CD14-positive monocyte (primary cell): ENCODE data around the gene SEC24D. TPM values are rescaled to one million over a fixed set of nuclear protein-coding genes. Genes with fewer than 3 reads are reported as not detected.
A peak's percentile ranks its signal among the peaks of the same experiment; 100 is the strongest.

Source experiments
- DNase-seq, 3 donors: peaks; one replicate each; pipeline ENCODE4 v3.0.0-alpha.2; 2011 to 2022
- H2AFZ ChIP-seq: 2 replicates; pipeline ENCODE4 v1.6.0; 2012; ENCODE audit warnings: mild to moderate bottlenecking, low read depth, low read length, inconsistent platforms; ENCODE audit not compliant: insufficient read depth, poor library complexity, severe bottlenecking
- H3K27ac ChIP-seq, 2 donors: 1 replicate in 1 of 2; 2 replicates in 1 of 2; pipeline ENCODE4 v1.5.1; 2012 to 2013; ENCODE audit warnings: low read length in 2 of 2, control low read depth in 1 of 2, inconsistent platforms in 1 of 2, low read depth in 1 of 2, mild to moderate bottlenecking in 1 of 2
- H3K27me3 ChIP-seq, 2 donors: one replicate each; pipeline versions ENCODE4 v1.6.0 to v1.6.1; 2011 to 2013; ENCODE audit warnings: low read length in 2 of 2; ENCODE audit not compliant: control insufficient read depth in 2 of 2, insufficient read depth in 2 of 2
- H3K36me3 ChIP-seq, 2 donors: replicated peaks in 1 of 2; 1 replicate in 1 of 2; 2 replicates in 1 of 2; pipeline versions ENCODE4 v1.5.1 to v1.6.1; 2012 to 2013; ENCODE audit warnings: low read length in 2 of 2, control low read depth in 1 of 2, inconsistent platforms in 1 of 2, mild to moderate bottlenecking in 1 of 2; ENCODE audit not compliant: insufficient read depth in 2 of 2, control insufficient read depth in 1 of 2
- H3K4me1 ChIP-seq, 2 donors: 1 replicate in 1 of 2; 2 replicates in 1 of 2; pipeline versions ENCODE4 v1.5.1 to v1.6.1; 2012 to 2013; ENCODE audit warnings: low read length in 2 of 2, control low read depth in 1 of 2, inconsistent platforms in 1 of 2, mild to moderate bottlenecking in 1 of 2, moderate library complexity in 1 of 2; ENCODE audit not compliant: insufficient read depth in 2 of 2, control insufficient read depth in 1 of 2
- H3K4me2 ChIP-seq: replicated peaks from 2 replicates; pipeline ENCODE3; 2012; ENCODE audit warnings: low read length, moderate library complexity, mild to moderate bottlenecking; ENCODE audit not compliant: poor library complexity, severe bottlenecking; ENCODE audit errors: extremely low read depth
- H3K4me3 ChIP-seq, 3 experiments: fragments of 200-600 bp in 1 of 3; sonication (generic) in 1 of 3; replicated peaks in 1 of 3; 1 replicate in 2 of 3; 2 replicates in 1 of 3; pipeline ENCODE4 v1.5.1; 2011 to 2013; ENCODE audit warnings: low read length in 3 of 3, mild to moderate bottlenecking in 3 of 3, control low read depth in 2 of 3, low read depth in 2 of 3, inconsistent platforms in 1 of 3, moderate library complexity in 1 of 3
- H3K79me2 ChIP-seq: 2 replicates; pipeline ENCODE4 v1.6.0; 2012; ENCODE audit warnings: mild to moderate bottlenecking, control low read depth, inconsistent platforms, low read length, moderate library complexity; ENCODE audit not compliant: insufficient read depth
- H3K9ac ChIP-seq: 2 replicates; pipeline ENCODE4 v1.6.0; 2017; ENCODE audit warnings: low read length, mild to moderate bottlenecking; ENCODE audit not compliant: insufficient read depth, poor library complexity, severe bottlenecking
- H3K9me3 ChIP-seq, 2 donors: replicated peaks in 1 of 2; 1 replicate in 1 of 2; 2 replicates in 1 of 2; pipeline versions ENCODE4 v1.5.1 to v1.6.1; 2012 to 2013; ENCODE audit warnings: low read length in 2 of 2, control low read depth in 1 of 2; ENCODE audit not compliant: control insufficient read depth in 1 of 2, insufficient read depth in 1 of 2
- H4K20me1 ChIP-seq: 2 replicates; pipeline ENCODE4 v1.6.0; 2012; ENCODE audit warnings: mild to moderate bottlenecking, low read length, control low read depth, moderate library complexity; ENCODE audit not compliant: insufficient read depth
- H3K27ac Mint-ChIP-seq, 7 donors: one replicate each; pipeline ENCODE4 v1.8.0; 2020; ENCODE audit warnings: mild to moderate bottlenecking in 7 of 7, mixed read lengths in 7 of 7, moderate library complexity in 6 of 7, inconsistent platforms in 2 of 7
- H3K27me3 Mint-ChIP-seq, 3 donors: one replicate each; pipeline ENCODE4 v1.8.0; 2021 to 2022; ENCODE audit warnings: low read depth in 3 of 3, mild to moderate bottlenecking in 3 of 3, mixed read lengths in 3 of 3, moderate library complexity in 3 of 3, inconsistent platforms in 1 of 3
- H3K36me3 Mint-ChIP-seq, 2 donors: one replicate each; pipeline ENCODE4 v1.8.0; 2020; ENCODE audit warnings: mixed read lengths in 2 of 2, inconsistent platforms in 1 of 2, mild to moderate bottlenecking in 1 of 2
- H3K4me1 Mint-ChIP-seq: one replicate; pipeline ENCODE4 v1.8.0; 2020; ENCODE audit warnings: mild to moderate bottlenecking, mixed read lengths
- H3K4me3 Mint-ChIP-seq, 2 donors: one replicate each; pipeline ENCODE4 v1.8.0; 2020; ENCODE audit warnings: mild to moderate bottlenecking in 2 of 2, mixed read lengths in 2 of 2, moderate library complexity in 1 of 2
- H3K9me3 Mint-ChIP-seq, 7 donors: one replicate each; pipeline ENCODE4 v1.8.0; 2020 to 2022; ENCODE audit warnings: mixed read lengths in 7 of 7, mild to moderate bottlenecking in 6 of 7, moderate library complexity in 6 of 7, inconsistent platforms in 2 of 7
- WGBS: methylation state at CpG from one replicate; pipeline ENCODE4 v1.1.5; 2013; ENCODE audit warnings: missing lambda C conversion rate; ENCODE audit not compliant: insufficient coverage; 5-methylcytosine and 5-hydroxymethylcytosine counted together
- intact Hi-C, 2 donors: fragments of 100-400 bp; cut with micrococcal nuclease; formaldehyde crosslinking; loops; one replicate each; pipeline versions ENCODE4 v1.15.0 to v1.15.1; 2023
- polyA plus RNA-seq, 3 donors: library from polyadenylated mRNA; depleted of rRNA in 1 of 3; unstranded in 2 of 3; stranded (reverse) in 1 of 3; fragments of 300-500 nt in 2 of 3; fragments of >200 nt in 1 of 3; fragmentation: Illumina TruSeq in 2 of 3; gene quantifications; 1 replicate in 2 of 3; 2 replicates in 1 of 3; pipeline ENCODE4 v1.2.3, GENCODE V29; 2012 to 2021
- TF ChIP-seq, protein P1 (sequence below): fragments of 200-600 bp; IDR thresholded peaks from one replicate; pipeline ENCODE4 v1.8.0; 2022; ENCODE audit warnings: antibody characterized with exemption, mild to moderate bottlenecking

SEC24D gene
- polyA plus RNA-seq, 3 donors, result 16.8 to 31.3 (median 22.6) TPM

DNA sequence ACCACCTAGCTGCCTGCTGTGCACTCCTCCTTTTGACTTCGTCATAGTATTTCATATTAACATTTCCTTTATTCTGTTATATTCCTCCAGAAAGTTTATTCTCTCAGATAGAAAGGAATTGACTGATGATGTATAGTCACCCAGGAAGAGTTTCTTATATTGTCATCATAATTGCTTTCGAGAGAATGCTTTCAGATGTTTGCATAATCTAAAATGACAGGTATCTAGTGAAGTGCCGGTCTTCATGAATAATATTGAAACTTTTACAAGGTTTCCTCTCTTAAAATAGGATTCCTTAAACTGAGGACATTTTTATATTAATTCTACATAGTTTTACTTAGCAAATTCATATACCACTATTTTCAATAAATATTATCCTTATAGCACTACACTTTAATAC, 10.1 kb downstream of the SEC24D start:
- Histone ChIP-seq H3K9me3 (no peaks in the 10 kb centered on the region), H3K4me3 (no peak overlapping the region), H3K4me2 (no peak overlapping the region), H3K4me1 (peaks cover 0 to 3% of the 10 kb centered on the region in 2 donors), H3K79me2 (peaks cover 96% of the 10 kb centered on the region), H4K20me1 (peaks cover 52% of the 10 kb centered on the region), H3K36me3 (peaks cover 51 to 88% of the 10 kb centered on the region in 2 donors), H3K27ac (no peak overlapping the region), H2AFZ (no peak overlapping the region), H3K9ac (no peak overlapping the region), H3K27me3 (no peaks in the 10 kb centered on the region)
- H3K36me3 Mint-ChIP-seq, result peaks cover 56 to 68% of the 10 kb centered on the region in 2 donors
- H3K4me1 Mint-ChIP-seq, result peaks cover 19% of the 10 kb centered on the region
- peak overlapping the region in 2 of 7 donors; percentile 22 to 58 for H3K27ac Mint-ChIP-seq
- no peaks in the 10 kb centered on the region for H3K27me3 Mint-ChIP-seq
- TF ChIP-seq, protein P1, sequence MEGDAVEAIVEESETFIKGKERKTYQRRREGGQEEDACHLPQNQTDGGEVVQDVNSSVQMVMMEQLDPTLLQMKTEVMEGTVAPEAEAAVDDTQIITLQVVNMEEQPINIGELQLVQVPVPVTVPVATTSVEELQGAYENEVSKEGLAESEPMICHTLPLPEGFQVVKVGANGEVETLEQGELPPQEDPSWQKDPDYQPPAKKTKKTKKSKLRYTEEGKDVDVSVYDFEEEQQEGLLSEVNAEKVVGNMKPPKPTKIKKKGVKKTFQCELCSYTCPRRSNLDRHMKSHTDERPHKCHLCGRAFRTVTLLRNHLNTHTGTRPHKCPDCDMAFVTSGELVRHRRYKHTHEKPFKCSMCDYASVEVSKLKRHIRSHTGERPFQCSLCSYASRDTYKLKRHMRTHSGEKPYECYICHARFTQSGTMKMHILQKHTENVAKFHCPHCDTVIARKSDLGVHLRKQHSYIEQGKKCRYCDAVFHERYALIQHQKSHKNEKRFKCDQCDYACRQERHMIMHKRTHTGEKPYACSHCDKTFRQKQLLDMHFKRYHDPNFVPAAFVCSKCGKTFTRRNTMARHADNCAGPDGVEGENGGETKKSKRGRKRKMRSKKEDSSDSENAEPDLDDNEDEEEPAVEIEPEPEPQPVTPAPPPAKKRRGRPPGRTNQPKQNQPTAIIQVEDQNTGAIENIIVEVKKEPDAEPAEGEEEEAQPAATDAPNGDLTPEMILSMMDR, result no peak
- no CpG with 5 or more reads among the region's 3 CpGs for WGBS
- H3K4me3 Mint-ChIP-seq, result no peak overlapping the region
- intact Hi-C loops, result no loop called here
- DNase-seq, result no peak
- peaks cover 0 to 1% (median 0%) of the 10 kb centered on the region in 7 donors for H3K9me3 Mint-ChIP-seq

DNA sequence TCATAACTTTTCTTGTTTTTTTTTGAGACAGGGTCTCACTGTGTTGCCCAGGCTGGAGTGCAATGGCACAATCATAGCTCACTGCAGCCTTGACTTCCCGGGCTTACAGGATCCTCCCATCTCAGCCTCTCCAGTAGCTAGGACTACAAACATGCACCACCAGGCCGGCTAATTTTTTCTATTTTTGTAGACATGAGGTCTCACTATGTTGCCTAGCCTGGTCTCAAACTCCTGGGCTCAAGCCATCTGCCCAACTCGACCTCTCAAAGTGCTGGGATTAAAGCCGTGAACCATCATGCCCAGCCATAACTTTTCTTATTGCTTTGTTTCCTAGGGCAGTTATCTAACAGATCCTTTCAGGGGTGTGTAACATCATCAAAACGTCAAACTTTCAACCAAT, 11.8 kb downstream of the SEC24D start:
- DNase-seq, result no peak
- TF ChIP-seq, protein P1, result no peak
- intact Hi-C loops, result no loop called here
- H3K4me3 Mint-ChIP-seq, result no peak overlapping the region
- no peak overlapping the region for H3K9ac ChIP-seq
- no peaks in the 10 kb centered on the region for H3K9me3 ChIP-seq
- peak overlapping the region in 1 of 2 donors; percentile 37 for H3K27ac ChIP-seq
- H3K4me3 ChIP-seq, result no peak overlapping the region
- H3K4me1 ChIP-seq, result peaks cover 0 to 3% of the 10 kb centered on the region in 2 donors
- H3K79me2 ChIP-seq, result peaks cover 97% of the 10 kb centered on the region
- H3K4me1 Mint-ChIP-seq, result peaks cover 19% of the 10 kb centered on the region
- H3K36me3 ChIP-seq, result peaks cover 43 to 86% of the 10 kb centered on the region in 2 donors
- H4K20me1 ChIP-seq, result peaks cover 47% of the 10 kb centered on the region
- 98% methylated on average over 4 of the region's 5 CpGs for WGBS
- H3K36me3 Mint-ChIP-seq, result peaks cover 52 to 62% of the 10 kb centered on the region in 2 donors
- peaks cover 0 to 1% (median 0%) of the 10 kb centered on the region in 3 donors for H3K27me3 Mint-ChIP-seq
- H3K9me3 Mint-ChIP-seq, result no peaks in the 10 kb centered on the region
- H3K4me2 ChIP-seq, result no peak overlapping the region
- no peak overlapping the region for H2AFZ ChIP-seq
- no peaks in the 10 kb centered on the region for H3K27me3 ChIP-seq
- H3K27ac Mint-ChIP-seq, result peak overlapping the region in 2 of 7 donors; percentile 35 to 46
